Activated CD8-positive, alpha-beta T cell treated with anti-CD3 and anti-CD28 coated beads for 36 hours (primary cell): ENCODE measurements around the gene PSMA7. TPM values are rescaled to one million over a fixed set of nuclear protein-coding genes. Genes with fewer than 3 reads are reported as not detected.

ENCODE experiments used
- ATAC-seq: fragments of 200-7000 bp; cut with Tn5 transposase; one replicate; pipeline ENCODE4 v1.10.0; 2021; ENCODE audit warnings: mild to moderate bottlenecking, moderate library complexity
- CTCF ChIA-PET: fragments of 350-600 bp; sonication (Branson Sonifier 250); formaldehyde crosslinking; loops from one replicate; lab custom pipeline; 2021; ENCODE audit warnings: antibody characterized with exemption; lab: Charles Lee
- POLR2A ChIA-PET: fragments of 350-600 bp; sonication (Branson Sonifier 250); formaldehyde crosslinking; loops from one replicate; lab custom pipeline; 2021; ENCODE audit warnings: antibody characterized with exemption; lab: Charles Lee
- DNase-seq: peaks from one replicate; pipeline ENCODE4 v3.0.0-alpha.2; 2020
- H3K27ac Mint-ChIP-seq: one replicate; pipeline ENCODE4 v1.8.0; 2021; ENCODE audit warnings: mild to moderate bottlenecking, mixed read lengths
- H3K27me3 Mint-ChIP-seq: one replicate; pipeline ENCODE4 v1.8.0; 2021; ENCODE audit warnings: mixed read lengths
- H3K36me3 Mint-ChIP-seq: one replicate; pipeline ENCODE4 v1.8.0; 2021; ENCODE audit warnings: low read depth, mixed read lengths
- H3K4me1 Mint-ChIP-seq: one replicate; pipeline ENCODE4 v1.8.0; 2021; ENCODE audit warnings: low read depth, mixed read lengths
- H3K4me3 Mint-ChIP-seq: one replicate; pipeline ENCODE4 v1.8.0; 2021; ENCODE audit warnings: mild to moderate bottlenecking, moderate library complexity, mixed read lengths
- H3K9me3 Mint-ChIP-seq: one replicate; pipeline ENCODE4 v1.8.0; 2021; ENCODE audit warnings: mixed read lengths
- intact Hi-C: fragments of 100-400 bp; cut with micrococcal nuclease; formaldehyde crosslinking; loops from one replicate; pipeline ENCODE4 v1.10.0; 2022
- total RNA-seq, 2 experiments: library from RNA; stranded (reverse); gene quantifications; one replicate each; pipeline ENCODE4 v1.2.3, GENCODE V29; 2021
- TF ChIP-seq, protein P1 (sequence below): fragments of 200-600 bp; IDR thresholded peaks from one replicate; pipeline ENCODE4 v1.8.0; 2022; ENCODE audit warnings: antibody characterized with exemption, mild to moderate bottlenecking

The PSMA7 gene
- total RNA-seq, 2 experiments from 2014 or later: 286 to 289 TPM

DNA sequence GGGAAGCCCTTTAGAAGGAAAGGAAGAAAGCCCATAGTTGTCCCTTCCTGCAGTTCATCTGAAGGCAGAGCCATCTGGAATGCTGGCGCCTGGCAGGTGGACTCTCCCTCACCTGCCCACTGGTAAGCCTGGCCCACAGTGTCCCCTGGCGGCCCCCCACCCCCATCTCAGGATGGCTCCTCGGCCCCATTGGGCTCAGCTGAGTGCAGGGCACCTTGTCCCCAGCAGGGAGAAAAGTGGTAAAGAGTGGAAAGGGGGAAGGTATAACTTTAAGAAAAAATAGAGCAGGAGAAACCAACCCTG lies 13.0 kb upstream of the PSMA7 start:
- Mint-ChIP-seq H3K36me3 (peaks cover 36% of the 10 kb centered on the region), H3K4me1 (peaks cover 25% of the 10 kb centered on the region), H3K27ac (no peak overlapping the region), H3K4me3 (no peak overlapping the region), H3K9me3 (no peaks in the 10 kb centered on the region), H3K27me3 (no peaks in the 10 kb centered on the region)
- ChIA-PET POLR2A (interaction anchor here (0.6 to 0.9 kb wide), 3 partner anchors 11 to 90 kb away, joined by 3 to 4 read pairs (median 3); no protein-coding TSS in a partner anchor), CTCF (interaction anchor here (0.9 to 1.6 kb wide), 6 partner anchors 12 to 260 kb away, joined by 3 to 6 read pairs (median 4); partner anchors contain the start of genes PSMA7 and SS18L1)
- no peak for DNase-seq
- intact Hi-C loops: no loop called here
- TF ChIP-seq, protein P1, sequence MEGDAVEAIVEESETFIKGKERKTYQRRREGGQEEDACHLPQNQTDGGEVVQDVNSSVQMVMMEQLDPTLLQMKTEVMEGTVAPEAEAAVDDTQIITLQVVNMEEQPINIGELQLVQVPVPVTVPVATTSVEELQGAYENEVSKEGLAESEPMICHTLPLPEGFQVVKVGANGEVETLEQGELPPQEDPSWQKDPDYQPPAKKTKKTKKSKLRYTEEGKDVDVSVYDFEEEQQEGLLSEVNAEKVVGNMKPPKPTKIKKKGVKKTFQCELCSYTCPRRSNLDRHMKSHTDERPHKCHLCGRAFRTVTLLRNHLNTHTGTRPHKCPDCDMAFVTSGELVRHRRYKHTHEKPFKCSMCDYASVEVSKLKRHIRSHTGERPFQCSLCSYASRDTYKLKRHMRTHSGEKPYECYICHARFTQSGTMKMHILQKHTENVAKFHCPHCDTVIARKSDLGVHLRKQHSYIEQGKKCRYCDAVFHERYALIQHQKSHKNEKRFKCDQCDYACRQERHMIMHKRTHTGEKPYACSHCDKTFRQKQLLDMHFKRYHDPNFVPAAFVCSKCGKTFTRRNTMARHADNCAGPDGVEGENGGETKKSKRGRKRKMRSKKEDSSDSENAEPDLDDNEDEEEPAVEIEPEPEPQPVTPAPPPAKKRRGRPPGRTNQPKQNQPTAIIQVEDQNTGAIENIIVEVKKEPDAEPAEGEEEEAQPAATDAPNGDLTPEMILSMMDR: no peak
- ATAC-seq: no peak

DNA sequence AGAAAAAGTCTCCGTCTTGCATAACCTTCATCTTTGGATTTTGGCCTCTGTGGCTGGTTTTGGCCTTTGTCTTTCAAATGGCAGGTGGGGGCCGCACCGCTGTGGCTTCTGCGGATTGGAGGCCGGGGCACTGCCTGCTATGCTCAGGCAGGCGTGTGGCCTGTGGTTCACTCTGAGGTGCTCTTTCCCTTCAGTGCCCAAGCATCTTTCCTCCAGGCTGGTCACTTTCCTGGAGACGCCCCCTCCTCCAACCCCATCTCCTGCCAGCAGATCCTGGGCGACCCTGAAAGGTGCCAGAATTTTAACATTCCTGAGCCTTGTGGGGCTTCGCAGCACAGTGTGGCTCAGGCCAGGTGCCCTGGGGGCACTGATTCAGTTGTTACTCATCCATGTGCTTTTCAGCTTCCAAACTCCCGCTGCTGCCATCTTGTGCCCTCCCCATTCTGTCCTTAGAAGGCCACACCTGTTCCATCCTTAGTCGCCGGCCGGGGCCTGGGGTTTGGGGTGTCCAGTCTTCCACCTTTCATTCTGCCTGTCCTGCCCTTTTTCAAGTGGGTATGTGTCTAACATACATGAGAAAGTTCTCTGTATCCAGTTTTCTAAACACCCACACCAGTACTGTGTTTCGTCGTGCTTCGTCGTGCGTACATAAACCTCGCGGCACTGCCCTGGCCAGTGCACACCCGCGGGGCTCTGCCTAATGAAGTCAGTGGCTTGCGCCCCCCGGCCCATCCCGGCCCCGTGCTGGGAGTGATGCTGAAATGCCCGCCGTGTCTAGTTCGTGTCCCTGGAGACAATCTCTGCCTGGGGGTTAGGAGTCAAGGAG lies 12.4 kb upstream of the PSMA7 start:
- ATAC-seq (no peak), DNase-seq (no peak)
- no peaks in the 10 kb centered on the region for H3K27me3 Mint-ChIP-seq
- peaks cover 24% of the 10 kb centered on the region for H3K4me1 Mint-ChIP-seq
- TF ChIP-seq, protein P1: no peak
- ChIA-PET POLR2A (interaction anchor here (0.9 kb wide), 2 partner anchors 11 to 14 kb away, joined by 3 to 4 read pairs; no protein-coding TSS in a partner anchor), CTCF (interaction anchor here (0.9 to 1.6 kb wide), 4 partner anchors 12 to 259 kb away, joined by 3 to 6 read pairs (median 5); partner anchors contain the start of genes PSMA7 and SS18L1)
- peaks cover 34% of the 10 kb centered on the region for H3K36me3 Mint-ChIP-seq
- H3K9me3 Mint-ChIP-seq: no peaks in the 10 kb centered on the region
- H3K4me3 Mint-ChIP-seq: no peak overlapping the region
- intact Hi-C loops: no loop called here
- no peak overlapping the region for H3K27ac Mint-ChIP-seq

- no peak overlapping the region for H3K4me3 Mint-ChIP-seq
- ATAC-seq: no peak
- POLR2A ChIA-PET: no interaction called here
- peaks cover 10% of the 10 kb centered on the region for H3K4me1 Mint-ChIP-seq
- peaks cover 27% of the 10 kb centered on the region for H3K36me3 Mint-ChIP-seq
- intact Hi-C loops: no loop called here
- no peaks in the 10 kb centered on the region for H3K27me3 Mint-ChIP-seq
- no peaks in the 10 kb centered on the region for H3K9me3 Mint-ChIP-seq
- TF ChIP-seq, protein P1: no peak
- CTCF ChIA-PET: no interaction called here
- no peak for DNase-seq
- H3K27ac Mint-ChIP-seq: no peak overlapping the region
Observed at GRCh38 chr20:62151835-62152364, 8.7 kb upstream of the PSMA7 start.

GRCh38 chr20:62151225-62151624 lies 8.0 kb upstream of the PSMA7 start:
- H3K9me3 Mint-ChIP-seq: no peaks in the 10 kb centered on the region
- H3K4me1 Mint-ChIP-seq: peaks cover 9% of the 10 kb centered on the region
- intact Hi-C loops: no loop called here
- POLR2A ChIA-PET: no interaction called here
- H3K27me3 Mint-ChIP-seq: no peaks in the 10 kb centered on the region
- TF ChIP-seq, protein P1: no peak
- ATAC-seq: no peak
- CTCF ChIA-PET: no interaction called here
- H3K27ac Mint-ChIP-seq: no peak overlapping the region
- no peak overlapping the region for H3K4me3 Mint-ChIP-seq
- no peak for DNase-seq
- peaks cover 27% of the 10 kb centered on the region for H3K36me3 Mint-ChIP-seq

GRCh38 chr20:62150310-62150575 lies 7.0 kb upstream of the PSMA7 start:
- CTCF ChIA-PET: no interaction called here
- Mint-ChIP-seq H3K4me1 (peaks cover 17% of the 10 kb centered on the region), H3K27me3 (no peaks in the 10 kb centered on the region), H3K27ac (no peak overlapping the region), H3K4me3 (no peak overlapping the region), H3K9me3 (no peaks in the 10 kb centered on the region), H3K36me3 (peaks cover 27% of the 10 kb centered on the region)
- ATAC-seq (no peak), DNase-seq (no peak)
- TF ChIP-seq, protein P1: no peak
- intact Hi-C loops: no loop called here
- POLR2A ChIA-PET: interaction anchor here (0.8 to 0.9 kb wide), 2 partner anchors 9 to 33 kb away, joined by 3 to 4 read pairs; partner anchors contain the start of gene MTG2
